ENCODE measurements around the gene ATG2A. TPM values are rescaled to one million over a fixed set of nuclear protein-coding genes. Genes with fewer than 3 reads are reported as not detected.

ATG2A gene
- total and polyA plus RNA-seq, 2 donors (not counting 3 experiments of a cell fraction or from before 2014, with no cell fraction given): 13.4 to 24.3 TPM

DNA sequence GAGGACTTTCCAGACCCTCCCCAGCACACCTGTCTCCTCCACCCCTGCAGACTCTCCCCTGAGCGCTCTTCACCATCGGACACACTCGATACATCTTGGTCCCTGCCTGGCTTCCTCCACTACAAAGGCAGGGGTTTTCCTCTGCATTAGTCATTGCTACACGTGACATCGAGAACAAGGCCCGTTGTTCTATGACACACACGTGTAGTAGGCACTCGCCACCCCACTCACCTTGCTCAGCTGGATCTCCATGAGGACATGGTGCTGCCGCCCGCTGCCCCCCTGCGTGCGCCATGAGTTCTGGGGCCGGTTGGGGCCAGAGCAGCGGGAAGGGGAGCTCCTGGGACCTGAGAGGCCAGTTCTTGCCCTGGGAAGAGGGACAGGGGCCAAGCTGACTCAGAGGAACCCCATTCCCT, 16.7 kb downstream of the ATG2A start:
- Histone ChIP-seq H3K4me1 (ENCODE audit: control insufficient read depth, extremely low read depth, insufficient read depth, low read length) (no peaks in the 10 kb centered on the region), H3K4me2 (ENCODE audit: insufficient read depth, low read length) (no peak overlapping the region), H3K27ac (ENCODE audit: insufficient read depth, low read depth, low read length) (no peak overlapping the region), H3K36me3 (ENCODE audit: control insufficient read depth in 2 of 2, extremely low read depth in 1 of 2, insufficient read depth in 2 of 2, low read length in 2 of 2) (peaks cover 0 to 39% of the 10 kb centered on the region in 2 experiments), H4K20me1 (replicated peaks; ENCODE audit: control insufficient read depth, extremely low read depth, insufficient read depth, low read length) (no peaks in the 10 kb centered on the region), H3K9me1 (replicated peaks; ENCODE audit: control insufficient read depth, extremely low read depth, insufficient read depth, low read length) (no peaks in the 10 kb centered on the region), H3K4me3 (replicated peaks in 1 of 3; ENCODE audit: insufficient read depth in 1 of 3, low read depth in 1 of 3, low read length in 3 of 3) (no peak overlapping the region), H2AFZ (ENCODE audit: low read depth, low read length) (no peak overlapping the region), H3K79me2 (ENCODE audit: control insufficient read depth, insufficient read depth, low read length) (no peaks in the 10 kb centered on the region), H3K27me3 (ENCODE audit: control insufficient read depth in 2 of 2, insufficient read depth in 2 of 2, low read length in 2 of 2) (no peaks in the 10 kb centered on the region), H3K9ac (replicated peaks; ENCODE audit: extremely low read depth, insufficient read depth, low read length) (no peak overlapping the region), H3K9me3 (replicated peaks; ENCODE audit: control insufficient read depth, insufficient read depth, low read length) (no peaks in the 10 kb centered on the region)
- ChIA-PET POLR2A (no interaction called here), CTCF (interaction anchor here (0.7 to 1.4 kb wide), 2 partner anchors 13 to 52 kb away, joined by 3 read pairs; no protein-coding TSS in a partner anchor)
- TF ChIP-seq FOS (IDR thresholded peaks at IDR 0.05; ENCODE audit: borderline replicate concordance, insufficient read depth, low read length) (no peak), EZH2 (IDR thresholded peaks at IDR 0.05; ENCODE audit: borderline replicate concordance, low read depth, low read length, severe bottlenecking) (no peak), GATA2 (IDR thresholded peaks at IDR 0.05; ENCODE audit: insufficient read depth, insufficient read length, low read depth, low read length) (no peak), POLR2A (IDR thresholded peaks at IDR 0.05; ENCODE audit: low read depth, low read length) (no peak)
- TF ChIP-seq, protein P1, sequence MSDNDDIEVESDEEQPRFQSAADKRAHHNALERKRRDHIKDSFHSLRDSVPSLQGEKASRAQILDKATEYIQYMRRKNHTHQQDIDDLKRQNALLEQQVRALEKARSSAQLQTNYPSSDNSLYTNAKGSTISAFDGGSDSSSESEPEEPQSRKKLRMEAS (IDR thresholded peaks at IDR 0.05; ENCODE audit: insufficient read depth, insufficient read length): no peak
- no TSS peak for BruUV-seq (replicated peaks)
- FAIRE-seq (no peak), DNase-seq (ENCODE audit: low read depth, low spot score) (no peak)
- intact Hi-C loops (cut with micrococcal nuclease): no loop called here
- dilution Hi-C loops (cut with MboI; ENCODE audit: extremely low pct_ligation_motif_present, low sequenced_read_pairs): no loop called here

DNA sequence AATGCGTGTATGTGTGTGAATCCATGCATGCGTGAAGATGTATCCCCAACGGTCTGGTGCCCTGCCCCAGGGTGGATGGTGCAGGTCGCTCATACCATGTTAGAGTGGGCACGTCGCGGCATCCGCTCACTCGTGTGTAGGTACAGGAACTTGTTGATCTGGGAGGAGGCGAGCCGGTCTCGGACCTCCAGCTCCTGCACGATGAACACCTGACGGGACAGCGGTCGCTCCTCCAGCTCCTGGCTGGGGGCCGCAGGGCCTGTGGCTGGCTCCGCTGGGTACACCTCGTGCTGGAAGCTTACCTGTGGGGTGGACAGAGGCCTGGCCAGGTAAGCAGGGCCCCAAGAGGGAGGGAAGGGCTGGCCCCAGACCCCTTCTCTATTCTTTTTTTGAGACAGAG, 18.5 kb downstream of the ATG2A start:
- intact Hi-C loops (cut with micrococcal nuclease): no loop called here
- no peak overlapping the region for H3K4me3 ChIP-seq (replicated peaks in 1 of 3; ENCODE audit: insufficient read depth in 1 of 3, low read depth in 1 of 3, low read length in 3 of 3)
- no peak for FAIRE-seq

More for the DNA sequence above, 18.5 kb downstream of the ATG2A start:
- Histone ChIP-seq H2AFZ (ENCODE audit: low read depth, low read length) (no peak overlapping the region), H3K9ac (replicated peaks; ENCODE audit: extremely low read depth, insufficient read depth, low read length) (no peak overlapping the region), H3K79me2 (ENCODE audit: control insufficient read depth, insufficient read depth, low read length) (no peaks in the 10 kb centered on the region), H3K27me3 (ENCODE audit: control insufficient read depth in 2 of 2, insufficient read depth in 2 of 2, low read length in 2 of 2) (no peaks in the 10 kb centered on the region), H3K36me3 (ENCODE audit: control insufficient read depth in 2 of 2, extremely low read depth in 1 of 2, insufficient read depth in 2 of 2, low read length in 2 of 2) (peaks cover 0 to 40% of the 10 kb centered on the region in 2 experiments), H4K20me1 (replicated peaks; ENCODE audit: control insufficient read depth, extremely low read depth, insufficient read depth, low read length) (no peaks in the 10 kb centered on the region), H3K4me1 (ENCODE audit: control insufficient read depth, extremely low read depth, insufficient read depth, low read length) (no peaks in the 10 kb centered on the region), H3K27ac (ENCODE audit: insufficient read depth, low read depth, low read length) (no peak overlapping the region), H3K9me3 (replicated peaks; ENCODE audit: control insufficient read depth, insufficient read depth, low read length) (no peaks in the 10 kb centered on the region), H3K9me1 (replicated peaks; ENCODE audit: control insufficient read depth, extremely low read depth, insufficient read depth, low read length) (no peaks in the 10 kb centered on the region), H3K4me2 (ENCODE audit: insufficient read depth, low read length) (no peak overlapping the region)
- no peak for TF ChIP-seq JUN (IDR thresholded peaks at IDR 0.05; ENCODE audit: borderline replicate concordance, insufficient read depth, insufficient read length, low read depth)
- TF ChIP-seq MYC (IDR thresholded peaks at IDR 0.05; ENCODE audit: low read depth, low read length): no peak
- TF ChIP-seq, protein P1 (IDR thresholded peaks at IDR 0.05; ENCODE audit: insufficient read depth, insufficient read length): no peak
- no peak for TF ChIP-seq FOS (IDR thresholded peaks at IDR 0.05; ENCODE audit: borderline replicate concordance, insufficient read depth, low read length)
- TF ChIP-seq GATA2 (IDR thresholded peaks at IDR 0.05; ENCODE audit: insufficient read depth, insufficient read length, low read depth, low read length): no peak
- TF ChIP-seq, protein P2, sequence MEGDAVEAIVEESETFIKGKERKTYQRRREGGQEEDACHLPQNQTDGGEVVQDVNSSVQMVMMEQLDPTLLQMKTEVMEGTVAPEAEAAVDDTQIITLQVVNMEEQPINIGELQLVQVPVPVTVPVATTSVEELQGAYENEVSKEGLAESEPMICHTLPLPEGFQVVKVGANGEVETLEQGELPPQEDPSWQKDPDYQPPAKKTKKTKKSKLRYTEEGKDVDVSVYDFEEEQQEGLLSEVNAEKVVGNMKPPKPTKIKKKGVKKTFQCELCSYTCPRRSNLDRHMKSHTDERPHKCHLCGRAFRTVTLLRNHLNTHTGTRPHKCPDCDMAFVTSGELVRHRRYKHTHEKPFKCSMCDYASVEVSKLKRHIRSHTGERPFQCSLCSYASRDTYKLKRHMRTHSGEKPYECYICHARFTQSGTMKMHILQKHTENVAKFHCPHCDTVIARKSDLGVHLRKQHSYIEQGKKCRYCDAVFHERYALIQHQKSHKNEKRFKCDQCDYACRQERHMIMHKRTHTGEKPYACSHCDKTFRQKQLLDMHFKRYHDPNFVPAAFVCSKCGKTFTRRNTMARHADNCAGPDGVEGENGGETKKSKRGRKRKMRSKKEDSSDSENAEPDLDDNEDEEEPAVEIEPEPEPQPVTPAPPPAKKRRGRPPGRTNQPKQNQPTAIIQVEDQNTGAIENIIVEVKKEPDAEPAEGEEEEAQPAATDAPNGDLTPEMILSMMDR (IDR thresholded peaks at IDR 0.05; ENCODE audit: extremely low read depth in 1 of 2, insufficient read depth in 1 of 2, low read depth in 1 of 2, low read length in 2 of 2): no peak
- TF ChIP-seq POLR2AphosphoS5 (IDR thresholded peaks at IDR 0.05; ENCODE audit: insufficient read depth, low read depth, low read length): no peak
- no peak for TF ChIP-seq EZH2 (IDR thresholded peaks at IDR 0.05; ENCODE audit: borderline replicate concordance, low read depth, low read length, severe bottlenecking)
- no peak for TF ChIP-seq POLR2A (IDR thresholded peaks at IDR 0.05; ENCODE audit: low read depth, low read length)
- ChIA-PET CTCF (interaction anchor here (0.8 to 0.9 kb wide), 2 partner anchors 11 to 55 kb away, joined by 3 to 5 read pairs; no protein-coding TSS in a partner anchor), POLR2A (interaction anchor here (0.6 kb wide), 1 partner anchor 13 kb away, joined by 3 read pairs; no protein-coding TSS in a partner anchor)
- BruUV-seq (replicated peaks): no TSS peak
- no peak for DNase-seq (ENCODE audit: low read depth, low spot score)
- dilution Hi-C loops (cut with MboI; ENCODE audit: extremely low pct_ligation_motif_present, low sequenced_read_pairs): loop anchor here (10.0 kb wide), 1 partner anchor 54 kb away; the partner anchor contains the start of gene CDC42BPG
